HepG2 (cell line): ENCODE measurements around the gene PIGO. TPM values are rescaled to one million over a fixed set of nuclear protein-coding genes. Genes with fewer than 3 reads are reported as not detected.

Experiments
- ARNT2 ChIP-seq: sonication (generic); formaldehyde crosslinking; IDR thresholded peaks from 2 replicates; pipeline ENCODE4 v1.8.0; 2022; ENCODE audit warnings: mild to moderate bottlenecking, low read depth, missing genetic modification reagents, moderate library complexity
- CC2D1A ChIP-seq: sonication (generic); formaldehyde crosslinking; IDR thresholded peaks from 2 replicates; pipeline ENCODE4 v1.8.1; 2023; ENCODE audit warnings: mild to moderate bottlenecking, missing genetic modification reagents
- ELF4 ChIP-seq: sonication (generic); formaldehyde crosslinking; IDR thresholded peaks from 2 replicates; pipeline ENCODE4 v1.5.0; 2020; ENCODE audit warnings: missing genetic modification reagents, mild to moderate bottlenecking, moderate library complexity, borderline replicate concordance
- ONECUT2 ChIP-seq: sonication (generic); formaldehyde crosslinking; IDR thresholded peaks from 2 replicates; pipeline ENCODE4 v1.4.0; 2020; ENCODE audit warnings: missing genetic modification reagents
- SSRP1 ChIP-seq: IDR thresholded peaks from 2 replicates; pipeline ENCODE4 v1.6.1; 2016; ENCODE audit warnings: control low read depth
- ZBTB7A ChIP-seq: sonication (generic); formaldehyde crosslinking; IDR thresholded peaks from 2 replicates; pipeline ENCODE4 v1.8.0; 2022; ENCODE audit warnings: mild to moderate bottlenecking, missing genetic modification reagents
- ZFP36L1 ChIP-seq: sonication (generic); formaldehyde crosslinking; IDR thresholded peaks from 2 replicates; pipeline ENCODE4 v1.8.0; 2022; ENCODE audit warnings: mild to moderate bottlenecking, missing genetic modification reagents, moderate library complexity
- ZFP41 ChIP-seq: sonication (generic); formaldehyde crosslinking; IDR thresholded peaks from 2 replicates; pipeline ENCODE4 v1.4.0; 2020; ENCODE audit warnings: mild to moderate bottlenecking, missing genetic modification reagents, borderline replicate concordance
- ZNF30 ChIP-seq: sonication (generic); formaldehyde crosslinking; IDR thresholded peaks from 2 replicates; pipeline ENCODE4 v1.5.0; 2020; ENCODE audit warnings: mild to moderate bottlenecking, missing genetic modification reagents
- ZNF550 ChIP-seq: sonication (generic); formaldehyde crosslinking; IDR thresholded peaks from 2 replicates; pipeline ENCODE4 v1.4.0; 2020; ENCODE audit warnings: mild to moderate bottlenecking, missing genetic modification reagents, borderline replicate concordance
- ZNF703 ChIP-seq: sonication (generic); formaldehyde crosslinking; IDR thresholded peaks from 2 replicates; pipeline ENCODE4 v1.5.1; 2020; ENCODE audit warnings: missing genetic modification reagents, mild to moderate bottlenecking, moderate library complexity, borderline replicate concordance
- ZNF883 ChIP-seq: sonication (generic); formaldehyde crosslinking; IDR thresholded peaks from 2 replicates; pipeline ENCODE4 v1.5.1; 2020; ENCODE audit warnings: mild to moderate bottlenecking, missing genetic modification reagents; ENCODE audit errors: not compliant biosample characterization
- polyA plus RNA-seq, 8 experiments: library from polyadenylated mRNA; depleted of rRNA in 3 of 8; stranded (reverse) in 7 of 8; unstranded in 1 of 8; fragments of >200 nt; fragmentation: Illumina TruSeq in 4 of 8; extraction: Trizol in 4 of 8; gene quantifications; 2 replicates each; pipeline versions ENCODE4 v1.2.1 to v1.2.3, GENCODE V29; 2011 to 2016; ENCODE audit warnings: low read depth in 4 of 8, missing spikeins in 1 of 8, mixed read lengths in 1 of 8; ENCODE audit not compliant: insufficient read depth in 1 of 8
- total RNA-seq, 5 experiments: library from RNA; depleted of rRNA; stranded (reverse); fragments of >200 nt; fragmentation: Illumina TruSeq; extraction: Trizol; gene quantifications; 2 replicates each; pipeline ENCODE4 v1.2.3, GENCODE V29; 2016; ENCODE audit warnings: low read depth in 1 of 5
- TF ChIP-seq, protein P1 (sequence below): sonication (generic); formaldehyde crosslinking; IDR thresholded peaks from 2 replicates; pipeline ENCODE4 v1.8.0; 2022; ENCODE audit warnings: missing genetic modification reagents, mild to moderate bottlenecking, inconsistent platforms, borderline replicate concordance
- TF ChIP-seq, protein P2 (sequence below), 2 experiments: fragments of 450-650 bp in 1 of 2; sonication (generic) in 1 of 2; formaldehyde crosslinking in 1 of 2; IDR thresholded peaks; 2 replicates each; pipeline versions ENCODE4 v1.6.1 to v1.8.0; 2016 to 2022; ENCODE audit warnings: antibody characterized with exemption in 1 of 2, mild to moderate bottlenecking in 1 of 2, missing genetic modification reagents in 1 of 2
- TF ChIP-seq, protein P3 (sequence below): IDR thresholded peaks from 2 replicates; pipeline ENCODE4 v1.6.1; 2016; ENCODE audit warnings: missing biosample characterization, missing genetic modification reagents, low read depth
- TF ChIP-seq, protein P4 (sequence below): IDR thresholded peaks from 2 replicates; pipeline ENCODE4 v1.6.1; 2016; ENCODE audit warnings: low read depth, borderline replicate concordance

PIGO gene
- total and polyA plus RNA-seq, 2 of the 13 experiments (the other 11 are each of a cell fraction or from before 2014, with no cell fraction given), result 20.5 to 26.2 TPM

DNA sequence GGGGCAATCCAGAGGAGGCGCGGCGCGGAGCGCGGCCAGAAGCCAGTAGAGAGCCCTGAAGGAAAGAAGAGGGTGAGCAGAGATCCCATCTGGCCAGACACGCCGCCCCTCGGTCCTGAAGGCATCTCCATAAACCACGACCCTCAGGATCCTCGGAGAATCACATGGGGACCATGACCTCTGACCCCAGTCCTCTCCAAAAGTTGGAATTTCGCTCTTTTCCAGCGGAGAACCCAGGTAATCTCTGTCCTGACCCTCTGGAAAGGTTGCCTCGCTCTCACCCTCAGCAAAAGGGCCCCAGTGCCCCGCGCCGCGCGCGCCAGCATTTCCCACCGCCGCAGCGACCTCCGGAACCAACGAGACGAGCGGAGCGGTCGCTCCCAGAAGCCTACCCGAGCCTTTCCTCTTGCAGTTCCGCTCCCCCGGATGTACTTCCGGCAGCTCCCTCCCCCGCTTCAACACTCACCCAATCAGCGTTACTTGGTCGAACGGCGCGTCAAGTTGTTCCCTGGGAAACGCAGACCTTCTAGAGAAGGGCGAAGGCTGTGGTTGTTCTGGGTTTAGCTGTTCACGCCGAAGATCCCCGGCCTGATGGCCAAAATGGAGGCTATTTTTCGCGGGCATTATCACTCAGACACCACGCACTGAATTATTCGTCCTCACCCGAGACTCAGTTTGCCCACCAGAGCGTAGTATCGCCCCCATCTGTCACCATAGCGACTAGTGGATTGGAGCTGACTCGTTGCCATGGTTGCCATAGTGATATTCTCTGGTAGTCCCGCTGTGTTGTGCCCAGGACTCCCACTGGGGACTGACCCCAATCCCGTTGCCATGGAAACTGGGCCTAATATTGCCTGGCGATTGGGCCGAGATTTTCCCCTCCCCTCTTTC lies 6.6 kb upstream of the PIGO start, which contains the start of gene STOML2 (continued):
- TF ChIP-seq, protein P1, sequence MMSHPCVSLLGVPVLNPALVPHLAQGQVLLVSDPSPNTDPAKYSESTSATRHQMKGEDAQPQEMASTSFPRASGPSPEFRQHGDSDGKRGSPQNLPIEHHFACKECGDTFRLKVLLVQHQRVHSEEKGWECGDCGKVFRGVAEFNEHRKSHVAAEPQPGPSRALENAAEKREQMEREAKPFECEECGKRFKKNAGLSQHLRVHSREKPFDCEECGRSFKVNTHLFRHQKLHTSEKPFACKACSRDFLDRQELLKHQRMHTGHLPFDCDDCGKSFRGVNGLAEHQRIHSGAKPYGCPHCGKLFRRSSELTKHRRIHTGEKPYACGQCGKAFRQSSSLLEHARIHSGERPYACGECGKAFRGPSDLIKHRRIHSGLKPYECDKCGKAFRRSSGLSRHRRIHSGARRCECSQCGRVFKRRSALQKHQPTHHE (CRISPR knock-in tag), result no peak; the same call in 1 of the 2 replicates
- TF ChIP-seq ZBTB7A, result no peak
- TF ChIP-seq ELF4 (CRISPR knock-in tag), result peak; percentile 86; the same call in 1 of the 2 replicates
- TF ChIP-seq ZFP41, result no peak
- no peak for TF ChIP-seq ZNF703 (CRISPR knock-in tag)
- TF ChIP-seq ZNF883, result no peak
- TF ChIP-seq, protein P2, sequence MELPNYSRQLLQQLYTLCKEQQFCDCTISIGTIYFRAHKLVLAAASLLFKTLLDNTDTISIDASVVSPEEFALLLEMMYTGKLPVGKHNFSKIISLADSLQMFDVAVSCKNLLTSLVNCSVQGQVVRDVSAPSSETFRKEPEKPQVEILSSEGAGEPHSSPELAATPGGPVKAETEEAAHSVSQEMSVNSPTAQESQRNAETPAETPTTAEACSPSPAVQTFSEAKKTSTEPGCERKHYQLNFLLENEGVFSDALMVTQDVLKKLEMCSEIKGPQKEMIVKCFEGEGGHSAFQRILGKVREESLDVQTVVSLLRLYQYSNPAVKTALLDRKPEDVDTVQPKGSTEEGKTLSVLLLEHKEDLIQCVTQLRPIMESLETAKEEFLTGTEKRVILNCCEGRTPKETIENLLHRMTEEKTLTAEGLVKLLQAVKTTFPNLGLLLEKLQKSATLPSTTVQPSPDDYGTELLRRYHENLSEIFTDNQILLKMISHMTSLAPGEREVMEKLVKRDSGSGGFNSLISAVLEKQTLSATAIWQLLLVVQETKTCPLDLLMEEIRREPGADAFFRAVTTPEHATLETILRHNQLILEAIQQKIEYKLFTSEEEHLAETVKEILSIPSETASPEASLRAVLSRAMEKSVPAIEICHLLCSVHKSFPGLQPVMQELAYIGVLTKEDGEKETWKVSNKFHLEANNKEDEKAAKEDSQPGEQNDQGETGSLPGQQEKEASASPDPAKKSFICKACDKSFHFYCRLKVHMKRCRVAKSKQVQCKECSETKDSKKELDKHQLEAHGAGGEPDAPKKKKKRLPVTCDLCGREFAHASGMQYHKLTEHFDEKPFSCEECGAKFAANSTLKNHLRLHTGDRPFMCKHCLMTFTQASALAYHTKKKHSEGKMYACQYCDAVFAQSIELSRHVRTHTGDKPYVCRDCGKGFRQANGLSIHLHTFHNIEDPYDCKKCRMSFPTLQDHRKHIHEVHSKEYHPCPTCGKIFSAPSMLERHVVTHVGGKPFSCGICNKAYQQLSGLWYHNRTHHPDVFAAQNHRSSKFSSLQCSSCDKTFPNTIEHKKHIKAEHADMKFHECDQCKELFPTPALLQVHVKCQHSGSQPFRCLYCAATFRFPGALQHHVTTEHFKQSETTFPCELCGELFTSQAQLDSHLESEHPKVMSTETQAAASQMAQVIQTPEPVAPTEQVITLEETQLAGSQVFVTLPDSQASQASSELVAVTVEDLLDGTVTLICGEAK (IDR thresholded peaks at IDR 0.05), result peak; percentile 97
- TF ChIP-seq, protein P2 (CRISPR knock-in tag; IDR thresholded peaks at IDR 0.05), result peak; percentile 88
- no peak for TF ChIP-seq ZNF30 (CRISPR knock-in tag)
- peak; percentile 85 for TF ChIP-seq ARNT2 (CRISPR knock-in tag)
- TF ChIP-seq, protein P3, sequence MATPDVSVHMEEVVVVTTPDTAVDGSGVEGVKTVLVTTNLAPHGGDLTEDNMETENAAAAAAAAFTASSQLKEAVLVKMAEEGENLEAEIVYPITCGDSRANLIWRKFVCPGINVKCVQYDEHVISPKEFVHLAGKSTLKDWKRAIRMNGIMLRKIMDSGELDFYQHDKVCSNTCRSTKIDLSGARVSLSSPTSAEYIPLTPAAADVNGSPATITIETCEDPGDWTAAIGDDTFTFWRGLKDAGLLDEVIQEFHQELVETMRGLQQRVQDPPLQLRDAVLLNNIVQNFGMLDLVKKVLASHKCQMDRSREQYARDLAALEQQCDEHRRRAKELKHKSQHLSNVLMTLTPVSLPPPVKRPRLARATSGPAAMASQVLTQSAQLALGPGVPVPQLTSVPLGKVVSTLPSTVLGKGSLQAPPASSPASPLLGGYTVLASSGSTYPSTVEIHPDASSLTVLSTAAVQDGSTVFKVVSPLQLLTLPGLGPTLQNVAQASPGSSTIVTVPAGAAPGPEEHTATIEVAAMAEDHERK (CRISPR knock-in tag), result peak; percentile 32; the same call in 1 of the 2 replicates
- TF ChIP-seq, protein P4, sequence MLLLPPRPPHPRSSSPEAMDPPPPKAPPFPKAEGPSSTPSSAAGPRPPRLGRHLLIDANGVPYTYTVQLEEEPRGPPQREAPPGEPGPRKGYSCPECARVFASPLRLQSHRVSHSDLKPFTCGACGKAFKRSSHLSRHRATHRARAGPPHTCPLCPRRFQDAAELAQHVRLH, result peak; percentile 68; the same call in 1 of the 2 replicates
- no peak for TF ChIP-seq ZNF550
- no peak for TF ChIP-seq ONECUT2 (CRISPR knock-in tag)
- TF ChIP-seq SSRP1 (CRISPR knock-in tag), result no peak
- TF ChIP-seq ZFP36L1, result no peak
- no peak for TF ChIP-seq CC2D1A
